Germinal center (tissue), 1 donor: ENCODE data around the gene PTGIS.
"Not testable (repeated sequence)": the region's sequence is repeated elsewhere in the genome, so short reads cannot be mapped to it uniquely, and the experiment has no call there.

Experiments
- DNase-seq: peaks from one replicate; pipeline ENCODE4 v3.0.0; 2012; ENCODE audit warnings: mixed read lengths, low spot score

The PTGIS gene

DNA sequence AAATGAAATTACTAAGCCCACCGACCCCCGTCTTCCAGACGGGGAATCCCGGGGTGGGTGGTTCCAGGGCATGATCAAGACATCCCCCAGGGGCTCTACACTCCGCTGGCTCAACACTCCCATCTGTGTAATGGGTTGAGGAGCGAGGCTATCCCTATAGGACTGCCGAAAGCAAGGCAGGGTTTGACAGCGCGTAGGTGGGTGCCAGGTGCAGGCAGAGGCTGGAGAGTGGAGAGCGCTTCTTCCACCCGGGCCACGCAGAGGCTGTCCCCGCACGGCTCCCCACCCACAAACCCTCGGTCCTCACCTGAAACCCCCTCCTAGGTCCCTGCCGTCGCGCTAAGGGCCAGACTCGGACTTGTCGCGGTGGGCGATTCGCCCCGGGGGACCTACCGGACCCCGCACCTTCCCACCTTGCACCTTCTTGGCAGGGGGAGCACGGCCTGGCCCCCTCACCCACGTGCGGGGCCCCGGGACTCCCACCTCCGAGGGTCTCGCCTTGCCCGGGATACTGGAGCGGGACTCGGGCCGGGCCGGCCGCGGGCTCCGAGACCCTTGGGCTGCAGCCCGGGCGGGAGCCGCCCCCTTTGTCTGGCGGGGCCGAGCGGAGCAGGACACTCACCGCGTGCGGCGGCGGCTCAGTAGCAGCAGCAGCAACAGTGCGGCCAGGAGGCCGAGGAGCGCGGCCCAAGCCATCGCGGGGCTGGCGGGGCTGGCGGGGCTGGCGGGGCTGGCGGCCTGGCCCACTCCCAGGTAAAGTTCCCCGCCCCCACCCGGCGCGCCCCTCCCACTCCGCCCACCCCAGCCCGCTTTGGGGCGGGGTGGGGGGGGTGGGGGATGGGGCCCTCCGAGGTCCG, at the start of gene PTGIS:
PTGIS (minus strand) TSS at position 717 of the 857 bp plus-strand sequence; CDS start at position 696, 21 bp downstream.
- no peak for DNase-seq

DNA sequence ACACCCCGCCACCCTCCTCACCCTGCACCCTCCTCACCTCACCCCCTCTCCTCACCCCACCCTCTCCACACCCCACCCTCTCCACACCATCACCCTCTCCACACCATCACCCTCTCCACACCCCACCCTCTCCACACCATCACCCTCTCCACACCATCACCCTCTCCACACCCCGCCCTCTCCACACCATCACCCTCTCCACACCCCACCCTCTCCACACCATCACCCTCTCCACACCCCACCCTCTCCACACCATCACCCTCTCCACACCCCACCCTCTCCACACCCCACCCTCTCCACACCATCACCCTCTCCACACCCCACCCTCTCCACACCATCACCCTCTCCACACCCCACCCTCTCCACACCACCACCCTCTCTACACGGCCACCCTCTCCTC, 49.5 kb upstream of the PTGIS start:
- not testable (repeated sequence) for DNase-seq

DNA sequence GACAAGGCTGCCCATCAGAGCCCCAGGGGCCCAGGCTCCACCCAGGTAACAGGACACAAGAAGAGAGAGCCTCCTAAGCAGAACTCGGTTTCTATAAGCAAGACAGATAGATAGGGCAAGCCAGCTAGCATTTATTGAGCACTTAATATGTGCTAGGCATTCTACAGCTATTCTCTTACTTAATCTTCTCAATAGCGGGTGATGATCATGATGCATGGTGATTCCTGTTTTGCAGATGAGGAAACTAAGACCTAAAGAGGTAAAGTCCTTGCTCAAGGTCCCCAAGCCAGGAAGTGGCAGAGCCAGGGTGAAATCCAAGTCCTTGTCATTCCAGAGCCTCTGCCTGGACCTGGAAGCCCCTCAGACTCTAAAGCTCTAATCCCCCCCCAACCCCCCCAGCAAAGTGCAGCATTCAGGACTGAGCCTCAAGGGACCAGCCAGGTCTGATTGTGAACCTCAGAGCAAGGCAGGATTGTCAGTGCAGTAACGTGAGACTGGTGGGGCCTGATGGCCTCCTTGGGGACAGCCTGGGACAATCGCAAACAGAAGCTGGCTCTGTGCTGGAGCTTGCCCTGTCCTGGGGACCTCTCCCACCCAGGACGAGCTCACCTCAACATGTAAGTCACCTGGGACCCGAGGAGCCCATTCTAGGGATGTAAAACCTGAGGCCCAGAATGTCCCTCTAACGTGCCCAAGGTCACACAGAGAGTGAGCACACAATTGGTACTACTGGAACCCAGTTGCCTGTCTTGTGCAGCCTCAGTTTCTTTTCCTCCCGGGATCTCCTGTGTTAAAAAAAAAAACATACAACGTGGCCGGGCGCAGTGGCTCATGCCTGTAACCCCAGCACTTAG, 48.4 kb upstream of the PTGIS start:
- DNase-seq = no peak

DNA sequence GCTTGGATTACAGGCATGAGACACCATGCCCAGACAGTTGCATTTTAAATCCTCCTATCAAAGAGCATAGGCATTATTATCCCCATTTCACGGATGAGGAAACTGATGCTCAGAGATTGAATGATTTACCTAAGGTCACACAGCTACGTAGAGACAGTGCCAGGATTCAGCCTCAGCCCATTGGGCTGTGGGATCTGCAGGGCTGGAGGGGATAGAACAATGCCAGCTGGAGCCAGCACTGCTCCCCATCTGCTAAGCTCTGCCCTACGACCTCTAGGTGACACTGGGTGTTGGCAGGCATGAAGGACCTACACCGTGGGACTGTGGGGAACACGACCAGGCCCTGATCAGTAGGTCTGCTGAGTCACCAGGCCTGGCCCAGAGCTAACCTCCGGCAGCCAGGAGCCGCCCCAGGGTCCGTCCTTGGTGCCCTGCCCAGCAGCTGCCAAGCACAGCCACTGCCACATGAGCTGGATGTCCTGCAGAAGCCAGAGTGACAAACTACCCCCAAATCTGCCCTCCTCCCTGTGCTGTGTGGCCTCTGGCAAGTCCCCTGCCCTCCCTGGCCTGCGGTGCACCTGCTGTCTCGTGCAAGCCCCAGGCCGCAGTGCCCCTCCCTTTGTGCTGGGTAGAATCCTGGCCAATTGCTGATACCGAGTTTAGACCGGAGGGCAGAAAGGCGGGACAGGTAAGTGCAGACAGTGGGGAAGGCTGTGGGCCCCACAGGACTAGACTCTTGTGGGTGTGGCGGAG, 47.6 kb upstream of the PTGIS start:
- DNase-seq = no peak

DNA sequence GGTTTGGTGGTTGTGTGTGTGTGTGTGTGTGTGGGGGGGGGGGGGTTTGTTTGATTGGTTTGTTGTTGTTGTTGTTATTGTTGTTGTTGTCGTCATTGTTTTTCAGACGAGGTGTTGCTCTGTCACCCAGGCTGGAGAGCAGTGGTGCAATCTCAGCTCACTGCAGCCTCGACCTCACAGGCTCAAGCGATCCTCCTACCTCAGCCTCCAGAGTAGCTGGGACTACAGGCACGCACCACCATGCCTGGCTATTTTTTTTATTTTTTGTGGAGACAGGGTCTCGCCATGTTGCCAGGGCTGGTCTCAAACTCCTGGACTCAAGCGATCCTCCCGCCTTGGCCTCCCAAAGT, 47.1 kb upstream of the PTGIS start:
- not testable (repeated sequence) for DNase-seq

DNA sequence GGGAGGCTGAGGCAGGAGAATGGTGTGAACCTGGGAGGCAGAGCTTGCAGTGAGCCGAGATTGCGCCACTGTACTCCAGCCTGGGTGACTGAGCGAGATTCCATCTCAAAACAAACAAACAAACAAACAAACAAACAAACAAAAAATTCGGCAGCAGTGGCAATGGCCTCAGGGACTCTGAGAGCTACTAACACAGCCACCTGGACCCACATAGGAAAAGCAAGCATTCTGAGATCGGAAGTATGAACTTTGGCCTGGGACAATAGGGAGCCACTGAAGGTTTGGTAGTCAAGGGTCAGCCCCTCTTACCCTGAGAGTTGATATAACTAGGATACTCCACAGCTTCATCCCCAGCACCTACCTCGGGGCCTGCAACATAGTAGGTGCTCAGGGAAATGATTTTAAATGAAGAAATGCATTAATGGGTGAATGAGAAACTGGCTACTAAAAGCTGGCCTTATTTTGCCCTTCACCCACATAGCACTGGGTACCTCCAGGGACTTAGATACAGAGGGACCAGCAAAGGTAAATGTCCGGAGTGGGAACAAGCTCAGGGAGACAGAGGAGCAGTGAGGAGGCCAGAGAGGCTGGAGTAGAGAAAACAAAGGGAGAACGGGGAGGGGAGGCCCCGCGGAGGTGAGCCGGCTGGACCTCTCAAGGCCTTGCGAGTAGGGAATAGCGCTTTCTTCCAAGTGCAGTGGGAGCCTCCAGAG, 46.6 kb upstream of the PTGIS start:
- DNase-seq = no peak

DNA sequence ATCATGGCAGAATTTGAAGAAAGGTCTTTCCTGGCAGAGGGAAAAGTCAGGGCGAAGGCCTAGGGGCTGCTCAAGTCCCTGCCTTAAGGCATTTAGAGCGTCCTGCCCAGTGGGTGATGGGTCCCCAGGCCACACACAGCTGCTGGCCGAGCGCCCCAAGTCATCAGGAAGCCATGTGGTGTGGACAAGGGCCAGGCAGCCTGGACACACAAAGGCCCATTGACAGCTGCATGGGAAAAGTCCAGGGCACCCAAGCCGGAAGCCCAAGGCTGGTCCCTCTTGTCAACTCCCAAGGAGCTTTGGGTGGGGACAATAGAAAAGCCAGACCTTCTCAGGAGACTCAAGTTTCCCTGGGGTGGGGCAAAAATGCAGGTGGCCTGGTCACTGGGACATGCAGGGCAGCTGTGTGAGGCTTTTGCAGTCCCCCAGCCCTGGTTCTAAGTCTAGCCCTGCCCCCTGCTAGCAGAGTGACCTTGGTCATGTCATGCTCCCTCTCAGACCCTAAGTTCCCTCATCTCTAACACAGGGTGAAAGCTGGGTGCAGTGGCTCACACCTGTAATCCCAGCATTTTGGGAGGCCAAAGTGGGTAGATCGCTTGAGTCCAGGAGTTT, 44.3 kb upstream of the PTGIS start:
- DNase-seq = no peak

DNA sequence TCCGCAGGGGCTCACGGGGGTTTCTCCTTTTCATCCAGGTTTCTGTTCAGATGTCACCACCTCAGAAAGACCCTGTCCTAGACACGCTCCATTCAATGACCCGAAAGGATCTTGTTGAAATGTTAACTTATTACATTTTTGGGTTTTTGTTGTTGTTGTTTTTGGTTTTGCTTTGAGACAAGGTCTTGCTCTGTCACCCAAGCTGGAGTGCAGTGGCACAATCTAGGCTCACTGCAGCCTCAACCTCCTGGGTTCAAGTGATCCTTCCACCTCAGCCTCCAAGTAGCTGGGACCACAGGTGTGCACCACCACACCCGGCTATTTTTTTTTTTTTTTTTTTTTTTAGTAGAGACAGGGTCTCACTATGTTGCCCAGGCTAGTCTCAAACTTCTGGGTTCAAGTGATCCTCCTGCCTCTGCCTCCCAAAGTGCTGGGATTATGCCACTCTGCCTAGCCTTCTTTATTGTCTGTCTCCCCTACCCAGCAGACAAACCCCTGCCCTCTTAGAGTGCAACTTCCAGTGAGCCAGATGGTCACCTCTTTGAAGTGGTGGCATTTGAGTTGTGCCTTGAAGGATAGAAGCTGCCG, 43.7 kb upstream of the PTGIS start:
- not testable (repeated sequence) for DNase-seq

DNA sequence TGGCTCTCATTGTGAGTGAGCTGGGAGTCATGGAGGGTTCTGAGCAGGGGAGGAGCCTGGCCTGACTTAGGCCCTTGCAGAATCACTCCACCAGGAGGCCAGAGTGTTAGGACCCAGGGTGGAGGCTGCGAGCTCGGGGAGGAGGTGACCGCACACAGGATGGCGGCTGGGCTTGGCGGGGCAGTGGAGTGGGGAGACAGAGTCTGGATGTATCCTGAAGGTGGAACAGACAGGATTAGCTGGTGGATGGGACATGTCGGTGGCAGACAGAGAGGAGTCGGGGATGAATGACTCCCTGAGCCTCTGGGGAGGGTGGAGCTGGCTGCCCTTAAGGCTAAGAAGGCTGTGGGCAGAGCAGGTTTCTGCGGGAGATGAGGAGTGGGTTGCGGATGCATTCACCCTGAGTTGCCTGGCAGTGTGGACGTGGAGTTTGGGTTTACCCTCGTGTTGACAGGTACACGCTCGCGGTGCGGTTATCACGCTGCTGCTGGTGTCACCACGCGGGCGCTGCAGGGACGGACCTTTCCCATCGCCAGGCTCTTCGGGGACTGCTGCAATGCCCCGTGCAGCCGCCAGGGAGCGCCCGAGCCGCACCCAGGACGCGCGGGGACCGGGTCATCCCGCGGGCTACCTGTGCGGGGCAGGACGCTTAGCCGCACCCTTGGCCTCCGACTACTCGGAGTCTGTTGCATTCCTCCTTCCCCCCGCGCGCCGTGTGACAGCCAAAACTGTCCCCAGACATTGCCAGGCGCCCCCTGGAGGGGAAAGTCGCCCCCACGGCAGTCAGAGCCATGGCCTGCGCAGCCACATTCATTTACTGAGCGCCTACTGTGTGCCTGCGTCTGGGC, 43.0 kb upstream of the PTGIS start:
- peak; percentile 87 for DNase-seq

DNA sequence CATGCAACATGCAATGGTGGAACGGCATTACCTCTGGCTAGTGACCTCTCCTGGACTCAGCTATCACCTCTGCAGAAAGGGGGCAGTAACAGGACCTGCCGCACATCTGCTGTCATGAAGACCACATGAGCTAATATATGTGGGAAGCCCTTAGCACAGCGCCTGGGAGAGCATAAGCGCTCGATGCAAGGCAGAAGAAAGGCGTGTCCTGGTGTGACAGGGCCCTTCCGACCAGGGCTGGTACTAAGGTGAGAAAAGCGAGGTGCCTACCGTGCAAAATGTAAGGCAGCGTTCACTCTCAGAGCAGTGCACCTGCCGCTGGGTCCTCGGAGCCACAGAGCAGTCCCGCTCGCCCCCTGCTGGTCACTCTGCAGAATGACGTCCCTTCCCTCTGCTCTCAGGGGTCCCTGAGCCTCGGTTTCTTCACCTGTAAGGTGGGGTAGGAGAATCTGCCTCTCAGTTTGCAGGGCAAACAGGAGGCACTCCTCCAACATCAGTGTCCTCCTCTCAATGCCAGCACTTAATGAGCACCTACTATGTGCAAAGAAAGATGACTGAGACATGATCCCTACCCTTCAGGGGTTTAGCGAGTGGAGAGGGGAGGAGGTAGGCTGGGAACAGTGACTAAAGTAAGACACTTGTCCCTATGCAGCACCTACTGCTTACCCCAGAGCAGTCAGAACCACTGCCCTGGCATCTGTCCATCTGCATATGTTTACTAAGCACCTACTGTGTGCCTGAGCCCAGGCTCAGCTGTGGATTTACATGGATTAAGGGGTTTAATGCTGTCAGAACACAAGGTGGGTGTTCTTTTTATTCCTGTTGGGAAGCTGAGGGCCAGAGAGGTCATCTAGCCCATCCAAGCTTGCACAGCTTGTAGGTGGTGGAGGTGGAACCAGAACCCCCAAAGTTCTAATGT, 41.1 kb upstream of the PTGIS start:
- DNase-seq = peak; percentile 82

DNA sequence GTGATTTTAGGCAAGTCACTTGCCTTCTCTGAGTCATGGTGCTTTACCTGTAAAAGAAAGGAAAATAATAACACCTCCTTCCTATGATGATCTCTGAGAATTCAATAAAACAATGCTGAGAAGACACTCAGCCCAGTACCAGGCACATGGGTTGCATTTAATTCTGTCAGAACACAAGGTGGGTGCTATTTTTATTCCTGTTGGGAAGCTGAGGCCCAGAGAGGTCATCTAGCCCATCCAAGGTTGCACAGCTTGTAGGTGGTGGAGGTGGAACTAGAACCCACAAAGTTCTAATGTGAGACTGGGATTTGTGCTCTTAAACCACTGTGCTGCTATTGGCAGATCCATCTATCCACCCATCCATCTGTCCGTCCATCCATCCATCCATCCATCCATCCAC, 39.6 kb upstream of the PTGIS start:
- DNase-seq = no peak

DNA sequence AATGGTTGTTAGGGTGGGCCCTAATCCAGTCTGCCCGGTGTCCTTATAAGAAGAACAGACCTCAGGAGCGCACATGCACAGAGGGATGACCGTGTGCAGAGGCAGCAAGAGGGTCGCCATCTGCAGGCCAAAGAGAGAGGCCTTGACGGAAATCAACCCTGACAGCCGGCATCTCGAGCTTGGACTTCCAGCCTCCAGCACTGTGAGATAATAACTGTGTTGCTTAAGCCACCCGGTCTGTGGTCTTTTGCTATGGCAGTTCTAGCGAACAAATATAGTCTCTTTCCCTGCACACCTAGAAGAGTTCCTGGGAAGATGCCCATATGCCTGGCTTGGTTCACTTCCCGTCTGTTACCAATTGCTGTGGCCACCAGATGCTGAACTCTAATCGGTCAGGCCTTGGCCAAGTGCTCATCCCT, 35.3 kb upstream of the PTGIS start:
- no peak for DNase-seq

DNA sequence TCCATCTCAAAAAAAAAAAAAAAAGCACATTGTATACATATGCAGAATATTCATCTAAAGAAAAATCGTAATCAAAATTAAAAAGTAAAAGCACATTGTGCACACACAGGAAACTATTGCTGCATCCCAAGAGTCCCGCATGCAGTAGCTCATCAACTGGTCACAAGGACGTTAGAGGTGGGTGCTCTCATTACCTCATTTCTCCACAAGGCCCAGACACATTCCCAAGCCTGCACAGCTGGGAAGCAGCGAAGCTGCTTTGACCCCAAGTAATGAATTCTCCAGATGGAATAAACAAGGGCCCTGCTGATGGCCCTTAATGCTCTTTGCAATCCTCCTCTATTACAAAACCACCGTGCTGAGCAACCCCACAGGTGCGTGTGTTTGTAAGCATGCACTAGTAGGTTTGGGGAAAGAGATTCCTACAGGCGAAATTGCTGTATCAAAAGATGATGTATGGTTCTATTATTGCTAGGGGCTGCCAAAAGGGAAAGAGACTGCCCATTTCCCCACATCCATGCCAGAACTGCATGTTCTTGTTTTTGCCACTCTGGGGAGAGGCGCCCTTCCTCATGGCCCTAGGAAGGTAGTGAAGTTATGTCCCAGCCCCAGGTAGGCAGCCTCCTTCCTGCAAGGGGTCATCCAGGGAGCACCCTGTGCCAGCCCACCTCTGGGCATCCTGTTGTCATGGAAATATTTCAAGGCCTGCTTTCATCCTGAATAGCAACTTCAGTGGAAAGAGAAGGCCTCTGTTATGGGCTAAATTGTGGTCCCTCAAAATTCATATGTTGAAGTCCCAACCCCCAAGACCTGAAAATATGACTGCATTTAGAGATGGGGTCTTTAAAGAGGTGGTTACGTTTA, 34.6 kb upstream of the PTGIS start:
- DNase-seq = no peak

DNA sequence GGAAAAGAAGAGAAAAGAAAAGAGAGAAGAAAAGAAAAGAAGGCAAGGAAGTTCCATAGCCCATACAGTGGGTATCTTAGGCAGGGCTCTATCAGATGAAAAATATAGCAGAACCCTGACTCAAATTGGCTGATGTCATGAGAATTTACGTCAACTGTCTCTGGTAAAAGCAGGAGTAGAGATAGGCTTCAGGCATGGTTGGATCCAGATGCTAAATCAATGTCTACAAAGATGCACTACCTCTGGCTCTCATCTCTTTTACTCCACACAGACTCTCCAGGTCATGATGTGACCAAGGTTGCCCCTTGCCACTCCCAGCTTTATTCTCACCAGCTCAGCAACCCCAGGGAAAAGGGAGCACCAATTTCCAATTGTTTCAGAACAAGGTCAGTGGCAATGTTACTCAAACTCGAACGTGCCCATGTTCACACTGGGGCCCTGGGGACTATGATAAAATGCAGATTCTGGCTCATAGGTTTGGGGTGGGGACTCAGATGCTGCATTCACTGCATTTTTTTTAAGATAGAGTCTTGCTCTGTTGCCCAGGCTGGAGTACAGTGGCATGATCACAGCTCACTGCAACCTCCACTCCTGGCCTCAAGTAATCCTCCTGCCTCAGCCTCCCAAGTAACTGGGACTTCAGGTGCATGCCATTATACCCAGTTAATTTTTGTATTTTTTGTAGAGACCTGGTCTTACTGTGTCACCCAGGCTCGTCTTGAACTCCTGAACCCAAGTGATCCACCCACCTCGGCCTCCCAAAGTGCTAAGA, 33.4 kb upstream of the PTGIS start:
- DNase-seq = no peak

DNA sequence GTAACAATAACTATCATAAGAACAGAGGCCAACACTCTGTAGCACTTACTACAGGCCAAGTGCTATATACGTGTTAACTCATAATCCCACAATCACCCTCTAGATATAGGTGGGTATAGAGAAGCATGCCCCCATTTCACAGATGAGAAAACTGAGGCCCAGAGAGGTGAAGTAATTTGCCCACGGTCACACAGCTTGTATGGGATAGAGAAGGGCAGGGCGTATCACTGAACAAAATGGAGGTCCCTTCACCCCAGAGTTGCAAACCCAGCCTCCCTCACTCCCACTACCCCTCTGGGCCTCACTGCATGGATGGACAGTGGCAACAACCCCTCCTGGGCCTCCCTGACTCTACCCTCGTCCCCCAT, 31.8 kb upstream of the PTGIS start:
- no peak for DNase-seq

DNA sequence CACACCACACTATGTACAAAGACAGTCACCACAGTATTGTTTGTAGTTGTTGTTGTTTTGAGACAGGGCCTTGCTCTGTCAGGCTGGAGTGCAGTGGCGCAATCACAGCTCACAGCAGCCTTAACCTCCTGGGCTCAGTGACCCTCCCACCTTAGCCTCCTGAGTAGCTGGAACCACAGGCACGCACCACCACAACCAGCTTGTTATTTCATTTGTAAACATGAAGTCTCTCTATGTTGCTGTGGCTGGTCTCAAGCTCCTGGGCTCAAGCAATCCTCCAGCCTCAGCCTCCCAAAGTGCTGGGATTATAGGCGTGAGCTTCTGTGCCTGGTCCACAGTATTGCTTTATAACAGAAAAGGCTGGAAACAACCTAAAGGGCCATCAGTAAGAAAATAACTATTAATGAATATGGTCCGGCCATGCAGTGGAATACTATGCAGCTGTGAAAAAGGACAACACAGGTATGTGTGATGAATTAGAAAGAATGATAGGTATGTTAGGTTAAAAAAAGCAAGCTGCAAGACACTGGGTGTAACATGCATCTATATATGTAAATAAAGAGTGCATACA, 30.0 kb upstream of the PTGIS start:
- DNase-seq = no peak
